ENCODE measurements around the gene NSUN6. TPM values are rescaled to one million over a fixed set of nuclear protein-coding genes. Genes with fewer than 3 reads are reported as not detected.
"Not testable (repeated sequence)": the region's sequence is repeated elsewhere in the genome, so short reads cannot be mapped to it uniquely, and the experiment has no call there.

The NSUN6 gene
- total and polyA plus RNA-seq, 3 experiments from 2014 or later, result 8.6 to 16.4 (median 14.1) TPM

GRCh38 chr10:18576586-18576985 is 74.8 kb downstream of the NSUN6 start:
- Mint-ChIP-seq H3K27ac (no peak overlapping the region), H3K36me3 (peaks cover 27 to 70% (median 62%) of the 10 kb centered on the region in 3 donors), H3K27me3 (no peaks in the 10 kb centered on the region), H3K4me1 (no peaks in the 10 kb centered on the region), H3K9me3 (peaks cover 4 to 13% (median 11%) of the 10 kb centered on the region in 5 donors), H3K4me3 (no peak overlapping the region)
- ChIA-PET POLR2A (interaction anchor here (0.5 kb wide), 1 partner anchor 82 kb away, joined by 5 read pairs; no protein-coding TSS in a partner anchor), CTCF (no interaction called here)
- no peak overlapping the region for H3K4me3 ChIP-seq (ENCODE audit: low read length)
- no peaks in the 10 kb centered on the region for H3K27me3 ChIP-seq (ENCODE audit: insufficient read depth, low read length, poor library complexity, severe bottlenecking)
- H3K27ac ChIP-seq (ENCODE audit: low read depth, low read length), result no peak overlapping the region
- H3K4me1 ChIP-seq (ENCODE audit: insufficient read depth, low read length), result no peaks in the 10 kb centered on the region
- H3K36me3 ChIP-seq (ENCODE audit: insufficient read depth, low read length), result peaks cover 5% of the 10 kb centered on the region
- DNase-seq, result no peak
- H3K9me3 ChIP-seq (ENCODE audit: low read length), result no peaks in the 10 kb centered on the region

- Mint-ChIP-seq H3K27ac (no peak overlapping the region), H3K4me3 (no peak overlapping the region), H3K4me1 (no peaks in the 10 kb centered on the region), H3K36me3 (peaks cover 12 to 38% (median 32%) of the 10 kb centered on the region in 3 donors), H3K9me3 (peaks cover 0 to 8% (median 6%) of the 10 kb centered on the region in 5 donors), H3K27me3 (no peaks in the 10 kb centered on the region)
- Histone ChIP-seq H3K4me1 (ENCODE audit: insufficient read depth, low read length) (no peaks in the 10 kb centered on the region), H3K27ac (ENCODE audit: low read depth, low read length) (no peak overlapping the region), H3K9me3 (ENCODE audit: low read length) (peaks cover 7% of the 10 kb centered on the region), H3K27me3 (ENCODE audit: insufficient read depth, low read length, poor library complexity, severe bottlenecking) (no peaks in the 10 kb centered on the region), H3K36me3 (ENCODE audit: insufficient read depth, low read length) (peaks cover 4% of the 10 kb centered on the region), H3K4me3 (ENCODE audit: low read length) (no peak overlapping the region)
- CTCF ChIA-PET, result no interaction called here
- POLR2A ChIA-PET, result no interaction called here
- no peak for DNase-seq
These were observed 78.3 kb downstream of the NSUN6 start for GRCh38 chr10:18572959-18573561.

GRCh38 chr10:18571780-18572179 is 79.6 kb downstream of the NSUN6 start:
- peaks cover 3 to 26% (median 21%) of the 10 kb centered on the region in 3 donors for H3K36me3 Mint-ChIP-seq
- Histone ChIP-seq H3K4me3 (ENCODE audit: low read length) (no peak overlapping the region), H3K36me3 (ENCODE audit: insufficient read depth, low read length) (no peaks in the 10 kb centered on the region), H3K4me1 (ENCODE audit: insufficient read depth, low read length) (no peaks in the 10 kb centered on the region), H3K27me3 (ENCODE audit: insufficient read depth, low read length, poor library complexity, severe bottlenecking) (no peaks in the 10 kb centered on the region), H3K9me3 (ENCODE audit: low read length) (peaks cover 7% of the 10 kb centered on the region), H3K27ac (ENCODE audit: low read depth, low read length) (no peak overlapping the region)
- ChIA-PET POLR2A (no interaction called here), CTCF (no interaction called here)
- no peak overlapping the region for H3K27ac Mint-ChIP-seq
- peaks cover 0 to under 1% (median 0%) of the 10 kb centered on the region in 5 donors for H3K9me3 Mint-ChIP-seq
- no peak for DNase-seq
- H3K4me1 Mint-ChIP-seq, result no peaks in the 10 kb centered on the region
- no peaks in the 10 kb centered on the region for H3K27me3 Mint-ChIP-seq
- no peak overlapping the region for H3K4me3 Mint-ChIP-seq

- H3K27ac Mint-ChIP-seq, result no peak overlapping the region
- H3K27me3 Mint-ChIP-seq, result no peaks in the 10 kb centered on the region
- CTCF ChIA-PET, result no interaction called here
- H3K4me3 Mint-ChIP-seq, result no peak overlapping the region
- Histone ChIP-seq H3K4me1 (ENCODE audit: insufficient read depth, low read length) (no peaks in the 10 kb centered on the region), H3K9me3 (ENCODE audit: low read length) (peaks cover 7% of the 10 kb centered on the region), H3K27ac (ENCODE audit: low read depth, low read length) (no peak overlapping the region), H3K36me3 (ENCODE audit: insufficient read depth, low read length) (no peaks in the 10 kb centered on the region), H3K27me3 (ENCODE audit: insufficient read depth, low read length, poor library complexity, severe bottlenecking) (no peaks in the 10 kb centered on the region), H3K4me3 (ENCODE audit: low read length) (no peak overlapping the region)
- POLR2A ChIA-PET, result no interaction called here
- no peaks in the 10 kb centered on the region for H3K9me3 Mint-ChIP-seq
- peaks cover 1 to 21% (median 15%) of the 10 kb centered on the region in 3 donors for H3K36me3 Mint-ChIP-seq
- no peak for DNase-seq
- no peaks in the 10 kb centered on the region for H3K4me1 Mint-ChIP-seq
These were observed 80.3 kb downstream of the NSUN6 start for GRCh38 chr10:18571076-18571475.

- CTCF ChIA-PET; H3K4me3 Mint-ChIP-seq; H3K27ac Mint-ChIP-seq; H3K9me3 Mint-ChIP-seq; POLR2A ChIA-PET; H3K27ac ChIP-seq (ENCODE audit: low read depth, low read length); H3K36me3 ChIP-seq (ENCODE audit: insufficient read depth, low read length); H3K27me3 ChIP-seq (ENCODE audit: insufficient read depth, low read length, poor library complexity, severe bottlenecking); DNase-seq; H3K27me3 Mint-ChIP-seq; H3K9me3 ChIP-seq (ENCODE audit: low read length); H3K4me1 Mint-ChIP-seq; H3K4me3 ChIP-seq (ENCODE audit: low read length); H3K4me1 ChIP-seq (ENCODE audit: insufficient read depth, low read length): not testable (repeated sequence)
- peaks cover 1 to 14% (median 8%) of the 10 kb centered on the region in 3 donors for H3K36me3 Mint-ChIP-seq
These were observed 81.0 kb downstream of the NSUN6 start for GRCh38 chr10:18570386-18570785.

GRCh38 chr10:18567343-18567856 is 84.0 kb downstream of the NSUN6 start:
- POLR2A ChIA-PET, result no interaction called here
- no peaks in the 10 kb centered on the region for H3K36me3 ChIP-seq (ENCODE audit: insufficient read depth, low read length)
- Mint-ChIP-seq H3K27me3 (no peaks in the 10 kb centered on the region), H3K4me1 (no peaks in the 10 kb centered on the region), H3K27ac (no peak overlapping the region), H3K36me3 (no peaks in the 10 kb centered on the region), H3K9me3 (no peaks in the 10 kb centered on the region), H3K4me3 (no peak overlapping the region)
- H3K4me1 ChIP-seq (ENCODE audit: insufficient read depth, low read length), result no peaks in the 10 kb centered on the region
- no peak overlapping the region for H3K27ac ChIP-seq (ENCODE audit: low read depth, low read length)
- H3K9me3 ChIP-seq (ENCODE audit: low read length), result peaks cover 7% of the 10 kb centered on the region
- CTCF ChIA-PET, result no interaction called here
- H3K27me3 ChIP-seq (ENCODE audit: insufficient read depth, low read length, poor library complexity, severe bottlenecking), result no peaks in the 10 kb centered on the region
- DNase-seq, result no peak
- no peak overlapping the region for H3K4me3 ChIP-seq (ENCODE audit: low read length)

- peaks cover 7% of the 10 kb centered on the region for H3K9me3 ChIP-seq (ENCODE audit: low read length)
- CTCF ChIA-PET, result no interaction called here
- POLR2A ChIA-PET, result no interaction called here
- no peaks in the 10 kb centered on the region for H3K9me3 Mint-ChIP-seq
- no peak for DNase-seq
- no peaks in the 10 kb centered on the region for H3K4me1 ChIP-seq (ENCODE audit: insufficient read depth, low read length)
- H3K4me3 Mint-ChIP-seq, result no peak overlapping the region
- no peaks in the 10 kb centered on the region for H3K27me3 ChIP-seq (ENCODE audit: insufficient read depth, low read length, poor library complexity, severe bottlenecking)
- H3K4me3 ChIP-seq (ENCODE audit: low read length), result no peak overlapping the region
- H3K27me3 Mint-ChIP-seq, result no peaks in the 10 kb centered on the region
- no peak overlapping the region for H3K27ac ChIP-seq (ENCODE audit: low read depth, low read length)
- H3K27ac Mint-ChIP-seq, result no peak overlapping the region
- H3K36me3 Mint-ChIP-seq, result no peaks in the 10 kb centered on the region
- no peaks in the 10 kb centered on the region for H3K4me1 Mint-ChIP-seq
- no peaks in the 10 kb centered on the region for H3K36me3 ChIP-seq (ENCODE audit: insufficient read depth, low read length)
These were observed 85.2 kb downstream of the NSUN6 start for GRCh38 chr10:18566177-18566576.

- Mint-ChIP-seq H3K4me3 (no peak overlapping the region), H3K27me3 (no peaks in the 10 kb centered on the region), H3K9me3 (no peaks in the 10 kb centered on the region), H3K27ac (no peak overlapping the region), H3K4me1 (no peaks in the 10 kb centered on the region), H3K36me3 (no peaks in the 10 kb centered on the region)
- Histone ChIP-seq H3K36me3 (ENCODE audit: insufficient read depth, low read length) (peaks cover under 1% of the 10 kb centered on the region), H3K27me3 (ENCODE audit: insufficient read depth, low read length, poor library complexity, severe bottlenecking) (no peaks in the 10 kb centered on the region), H3K4me3 (ENCODE audit: low read length) (no peak overlapping the region), H3K9me3 (ENCODE audit: low read length) (no peaks in the 10 kb centered on the region), H3K4me1 (ENCODE audit: insufficient read depth, low read length) (no peaks in the 10 kb centered on the region), H3K27ac (ENCODE audit: low read depth, low read length) (no peak overlapping the region)
- CTCF ChIA-PET, result no interaction called here
- POLR2A ChIA-PET, result no interaction called here
- no peak for DNase-seq
These were observed 86.4 kb downstream of the NSUN6 start for GRCh38 chr10:18565006-18565405.
